ENCODE measurements around the gene ATP4B.

ATP4B gene

DNA sequence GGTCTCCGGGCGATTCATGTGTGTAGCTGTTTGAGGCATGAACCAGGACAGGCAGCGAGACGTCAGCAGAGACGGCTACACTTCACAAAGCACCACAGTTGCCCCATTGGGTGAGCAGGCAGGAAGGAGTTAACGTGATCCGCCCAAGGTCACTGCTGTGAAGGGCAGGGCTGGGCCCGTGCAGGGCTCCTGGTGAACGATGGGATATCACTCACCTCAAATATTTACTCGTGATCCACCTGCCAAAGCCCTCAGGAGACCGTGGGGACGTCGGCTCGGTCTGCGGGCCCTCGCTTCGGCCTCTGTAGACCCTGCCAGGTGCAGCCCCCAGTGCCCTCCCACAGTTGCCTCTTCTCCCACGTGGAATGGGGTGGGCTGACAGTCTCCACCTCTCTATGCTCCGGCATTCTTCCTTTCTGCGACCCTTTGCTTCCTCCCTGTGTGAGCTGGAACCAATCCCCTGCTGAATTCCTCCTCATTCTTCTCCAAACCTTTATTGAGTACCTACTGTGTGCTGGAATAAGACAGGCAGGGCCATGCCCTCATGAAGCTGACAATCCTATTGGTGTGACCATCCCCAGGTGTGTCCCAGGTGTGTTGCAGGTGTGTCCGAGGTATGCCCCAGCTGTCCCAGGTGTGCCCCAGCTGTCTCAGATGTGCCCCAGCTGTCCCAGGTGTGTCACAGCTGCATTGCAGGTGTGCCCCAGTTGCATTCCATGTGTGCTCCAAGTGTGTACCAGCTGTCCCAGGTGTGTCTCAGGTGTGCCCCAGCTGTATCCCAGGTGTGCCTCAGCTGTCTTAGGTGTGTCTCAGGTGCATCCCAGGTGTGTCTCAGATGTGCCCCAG, 7.0 kb upstream of the ATP4B start:
- Histone ChIP-seq H2BK15ac (ENCODE audit: low read depth, poor library complexity, severe bottlenecking) (no peak overlapping the region), H2BK12ac (ENCODE audit: low read length in 2 of 2) (no peak overlapping the region), H3K36me3 (ENCODE audit: control insufficient read depth in 1 of 2, insufficient read depth in 2 of 2, low read depth in 1 of 2, low read length in 2 of 2) (no peaks in the 10 kb centered on the region), H3K9ac (ENCODE audit: low read length) (no peak overlapping the region), H3K4me2 (ENCODE audit: low read length, poor library complexity, severe bottlenecking) (no peak overlapping the region), H3K4me1 (ENCODE audit: control insufficient read depth, insufficient read depth, low read depth, low read length) (no peaks in the 10 kb centered on the region), H2AFZ (ENCODE audit: low read depth, low read length) (no peak overlapping the region), H3K79me1 (replicated peaks; ENCODE audit: low read length, poor library complexity, severe bottlenecking) (no peaks in the 10 kb centered on the region), H2BK120ac (ENCODE audit: low read depth, low read length) (no peak overlapping the region), H4K8ac (ENCODE audit: low read length) (no peak overlapping the region), H3K18ac (ENCODE audit: low read depth in 1 of 2, low read length in 2 of 2) (no peak overlapping the region), H3K23ac (ENCODE audit: low read length in 2 of 2) (no peak overlapping the region), H3K4ac (ENCODE audit: low read depth in 1 of 2, low read length in 2 of 2) (no peak overlapping the region), H3K27ac (ENCODE audit: low read length, poor library complexity, severe bottlenecking) (no peak overlapping the region), H3K9me3 (ENCODE audit: control insufficient read depth, low read length) (peaks cover 25% of the 10 kb centered on the region), H3K4me3 (ENCODE audit: insufficient read depth in 1 of 2, low read depth in 1 of 2, low read length in 2 of 2) (no peak overlapping the region), H2AK5ac (ENCODE audit: low read length, severe bottlenecking) (no peak overlapping the region), H4K91ac (ENCODE audit: low read length) (no peak overlapping the region), H2BK5ac (ENCODE audit: low read depth, low read length, poor library complexity, severe bottlenecking) (no peak overlapping the region), H3K14ac (ENCODE audit: low read length in 2 of 2) (no peak overlapping the region), H3K27me3 (ENCODE audit: control insufficient read depth in 1 of 2, insufficient read depth in 1 of 2, low read length in 2 of 2) (peaks cover 4 to 53% of the 10 kb centered on the region in 2 experiments)
- WGBS = 79% methylated on average over 21 of the region's 21 CpGs
- DNase-seq = no peak

- Histone ChIP-seq H3K4me1 (ENCODE audit: control insufficient read depth, insufficient read depth, low read depth, low read length) (peaks cover 2% of the 10 kb centered on the region), H2AFZ (ENCODE audit: low read depth, low read length) (no peak overlapping the region), H3K9me3 (ENCODE audit: control insufficient read depth, low read length) (peaks cover 31% of the 10 kb centered on the region), H3K79me1 (replicated peaks; ENCODE audit: low read length, poor library complexity, severe bottlenecking) (no peaks in the 10 kb centered on the region), H3K4me2 (ENCODE audit: low read length, poor library complexity, severe bottlenecking) (no peak overlapping the region), H2AK5ac (ENCODE audit: low read length, severe bottlenecking) (no peak overlapping the region), H3K36me3 (ENCODE audit: control insufficient read depth in 1 of 2, insufficient read depth in 2 of 2, low read depth in 1 of 2, low read length in 2 of 2) (no peaks in the 10 kb centered on the region), H3K9ac (ENCODE audit: low read length) (no peak overlapping the region), H3K23ac (ENCODE audit: low read length in 2 of 2) (no peak overlapping the region), H2BK15ac (ENCODE audit: low read depth, poor library complexity, severe bottlenecking) (no peak overlapping the region), H3K27ac (ENCODE audit: low read length, poor library complexity, severe bottlenecking) (no peak overlapping the region), H2BK12ac (ENCODE audit: low read length in 2 of 2) (no peak overlapping the region), H4K91ac (ENCODE audit: low read length) (no peak overlapping the region), H3K14ac (ENCODE audit: low read length in 2 of 2) (no peak overlapping the region), H3K4ac (ENCODE audit: low read depth in 1 of 2, low read length in 2 of 2) (no peak overlapping the region), H2BK120ac (ENCODE audit: low read depth, low read length) (no peak overlapping the region), H3K18ac (ENCODE audit: low read depth in 1 of 2, low read length in 2 of 2) (no peak overlapping the region), H2BK5ac (ENCODE audit: low read depth, low read length, poor library complexity, severe bottlenecking) (no peak overlapping the region), H4K8ac (ENCODE audit: low read length) (no peak overlapping the region), H3K4me3 (ENCODE audit: insufficient read depth in 1 of 2, low read depth in 1 of 2, low read length in 2 of 2) (no peak overlapping the region), H3K27me3 (ENCODE audit: control insufficient read depth in 1 of 2, insufficient read depth in 1 of 2, low read length in 2 of 2) (peaks cover 4 to 50% of the 10 kb centered on the region in 2 experiments)
- 92% methylated on average over 14 of the region's 15 CpGs for WGBS
- DNase-seq = no peak
Observed at GRCh38 chr13:113663934-113664333, 5.9 kb upstream of the ATP4B start.

DNA sequence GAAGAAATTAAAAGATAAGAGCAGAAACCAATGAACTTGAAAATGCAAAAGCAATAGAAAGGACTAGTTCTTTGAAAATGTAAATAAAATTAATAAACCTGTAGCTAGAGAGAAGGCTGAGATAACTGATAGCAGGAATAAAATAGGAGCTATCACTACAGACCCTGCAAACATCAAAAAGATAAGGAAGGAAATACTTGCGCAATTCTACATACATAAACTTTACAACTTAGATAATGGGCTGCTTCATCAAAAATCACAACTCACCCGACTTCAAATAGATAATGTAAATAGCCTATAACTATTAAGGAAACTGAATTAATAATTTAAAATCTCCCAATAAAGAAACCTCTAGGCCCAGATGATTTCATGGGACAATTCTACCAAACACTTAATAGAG, 3.5 kb upstream of the ATP4B start:
- Histone ChIP-seq H2BK15ac (ENCODE audit: low read depth, poor library complexity, severe bottlenecking) (no peak overlapping the region), H3K27me3 (ENCODE audit: control insufficient read depth in 1 of 2, insufficient read depth in 1 of 2, low read length in 2 of 2) (peaks cover 0 to 40% of the 10 kb centered on the region in 2 experiments), H4K8ac (ENCODE audit: low read length) (no peak overlapping the region), H3K9ac (ENCODE audit: low read length) (no peak overlapping the region), H3K4me1 (ENCODE audit: control insufficient read depth, insufficient read depth, low read depth, low read length) (peaks cover 6% of the 10 kb centered on the region), H3K9me3 (ENCODE audit: control insufficient read depth, low read length) (peaks cover 31% of the 10 kb centered on the region), H3K4me2 (ENCODE audit: low read length, poor library complexity, severe bottlenecking) (no peak overlapping the region), H2AK5ac (ENCODE audit: low read length, severe bottlenecking) (no peak overlapping the region), H2BK5ac (ENCODE audit: low read depth, low read length, poor library complexity, severe bottlenecking) (no peak overlapping the region), H2AFZ (ENCODE audit: low read depth, low read length) (no peak overlapping the region), H3K36me3 (ENCODE audit: control insufficient read depth in 1 of 2, insufficient read depth in 2 of 2, low read depth in 1 of 2, low read length in 2 of 2) (no peaks in the 10 kb centered on the region), H3K79me1 (replicated peaks; ENCODE audit: low read length, poor library complexity, severe bottlenecking) (no peaks in the 10 kb centered on the region), H3K23ac (ENCODE audit: low read length in 2 of 2) (no peak overlapping the region), H3K14ac (ENCODE audit: low read length in 2 of 2) (no peak overlapping the region), H2BK12ac (ENCODE audit: low read length in 2 of 2) (no peak overlapping the region), H3K4ac (ENCODE audit: low read depth in 1 of 2, low read length in 2 of 2) (no peak overlapping the region), H2BK120ac (ENCODE audit: low read depth, low read length) (no peak overlapping the region), H4K91ac (ENCODE audit: low read length) (no peak overlapping the region), H3K4me3 (ENCODE audit: insufficient read depth in 1 of 2, low read depth in 1 of 2, low read length in 2 of 2) (no peak overlapping the region), H3K18ac (ENCODE audit: low read depth in 1 of 2, low read length in 2 of 2) (no peak overlapping the region), H3K27ac (ENCODE audit: low read length, poor library complexity, severe bottlenecking) (no peak overlapping the region)
- DNase-seq = no peak
- no CpG with 5 or more reads among the region's 2 CpGs for WGBS

- H3K23ac ChIP-seq (ENCODE audit: low read length in 2 of 2) = no peak overlapping the region
- H3K79me1 ChIP-seq (replicated peaks; ENCODE audit: low read length, poor library complexity, severe bottlenecking) = no peaks in the 10 kb centered on the region
- 97% methylated on average over 2 of the region's 3 CpGs for WGBS
- no peaks in the 10 kb centered on the region for H3K36me3 ChIP-seq (ENCODE audit: control insufficient read depth in 1 of 2, insufficient read depth in 2 of 2, low read depth in 1 of 2, low read length in 2 of 2)
- H3K4ac ChIP-seq (ENCODE audit: low read depth in 1 of 2, low read length in 2 of 2) = no peak overlapping the region
- H2BK5ac ChIP-seq (ENCODE audit: low read depth, low read length, poor library complexity, severe bottlenecking) = no peak overlapping the region
- H3K9ac ChIP-seq (ENCODE audit: low read length) = no peak overlapping the region
- peaks cover 0 to 37% of the 10 kb centered on the region in 2 experiments for H3K27me3 ChIP-seq (ENCODE audit: control insufficient read depth in 1 of 2, insufficient read depth in 1 of 2, low read length in 2 of 2)
- H4K91ac ChIP-seq (ENCODE audit: low read length) = no peak overlapping the region
- no peak overlapping the region for H2AFZ ChIP-seq (ENCODE audit: low read depth, low read length)
- no peak overlapping the region for H4K8ac ChIP-seq (ENCODE audit: low read length)
- no peak overlapping the region for H2BK120ac ChIP-seq (ENCODE audit: low read depth, low read length)
- peaks cover 12% of the 10 kb centered on the region for H3K4me1 ChIP-seq (ENCODE audit: control insufficient read depth, insufficient read depth, low read depth, low read length)
- no peak overlapping the region for H2BK12ac ChIP-seq (ENCODE audit: low read length in 2 of 2)
- DNase-seq = no peak
- H2BK15ac ChIP-seq (ENCODE audit: low read depth, poor library complexity, severe bottlenecking) = no peak overlapping the region
- no peak overlapping the region for H3K4me2 ChIP-seq (ENCODE audit: low read length, poor library complexity, severe bottlenecking)
- no peak overlapping the region for H2AK5ac ChIP-seq (ENCODE audit: low read length, severe bottlenecking)
- H3K27ac ChIP-seq (ENCODE audit: low read length, poor library complexity, severe bottlenecking) = no peak overlapping the region
- H3K4me3 ChIP-seq (ENCODE audit: insufficient read depth in 1 of 2, low read depth in 1 of 2, low read length in 2 of 2) = no peak overlapping the region
- H3K18ac ChIP-seq (ENCODE audit: low read depth in 1 of 2, low read length in 2 of 2) = no peak overlapping the region
- peaks cover 31% of the 10 kb centered on the region for H3K9me3 ChIP-seq (ENCODE audit: control insufficient read depth, low read length)
- H3K14ac ChIP-seq (ENCODE audit: low read length in 2 of 2) = no peak overlapping the region
Observed at GRCh38 chr13:113660066-113660465, 2.1 kb upstream of the ATP4B start.

Measured in mesenchymal stem cell (in vitro differentiated cells and primary cell).